Kidney (tissue), 14 donors: Measurements from ENCODE around the gene GMDS. TPM values are rescaled to one million over a fixed set of nuclear protein-coding genes. Genes with fewer than 3 reads are reported as not detected.

Experiments used
- DNase-seq, 5 donors: peaks; one replicate each; pipeline ENCODE4 v3.0.0-alpha.2; 2013 to 2020
- FAIRE-seq: peaks from 2 replicates; lab custom pipeline; 2012; peaks lifted over from hg19 to GRCh38; lab: Jason Lieb, UNC
- H3K27ac ChIP-seq, 2 donors: one replicate each; pipeline ENCODE4 v1.7.0; 2013; ENCODE audit warnings: low read depth in 2 of 2, low read length in 2 of 2, inconsistent platforms in 1 of 2
- H3K27me3 ChIP-seq: one replicate; pipeline ENCODE4 v1.7.1; 2013; ENCODE audit warnings: low read length, inconsistent platforms; ENCODE audit not compliant: control insufficient read depth, insufficient read depth
- H3K36me3 ChIP-seq, 3 donors: one replicate each; pipeline versions ENCODE4 v1.7.0 to v1.7.1; 2013; ENCODE audit warnings: low read length in 3 of 3, control low read depth in 1 of 3, inconsistent platforms in 1 of 3; ENCODE audit not compliant: insufficient read depth in 3 of 3, control insufficient read depth in 2 of 3
- H3K4me1 ChIP-seq, 3 donors: one replicate each; pipeline versions ENCODE4 v1.7.0 to v1.7.1; 2013; ENCODE audit warnings: low read length in 3 of 3, inconsistent platforms in 1 of 3, low read depth in 1 of 3; ENCODE audit not compliant: control insufficient read depth in 2 of 3, insufficient read depth in 2 of 3
- H3K4me3 ChIP-seq, 3 donors: one replicate each; pipeline versions ENCODE4 v1.7.0 to v1.8.1; 2013; ENCODE audit warnings: low read length in 3 of 3, control low read depth in 1 of 3, inconsistent platforms in 1 of 3
- H3K9ac ChIP-seq, 3 donors: one replicate each; pipeline versions ENCODE4 v1.7.0 to v1.7.1; 2013; ENCODE audit warnings: low read length in 3 of 3, control low read depth in 1 of 3, inconsistent platforms in 1 of 3
- H3K9me3 ChIP-seq, 3 donors: one replicate each; pipeline versions ENCODE4 v1.7.0 to v1.7.1; 2013; ENCODE audit warnings: low read length in 3 of 3, control low read depth in 1 of 3, inconsistent platforms in 1 of 3; ENCODE audit not compliant: control insufficient read depth in 2 of 3, insufficient read depth in 1 of 3
- CTCF ChIP-seq: IDR thresholded peaks from 3 replicates; pipeline ENCODE4 v1.5.1; 2012; ENCODE audit warnings: mild to moderate bottlenecking, moderate library complexity, borderline replicate concordance; ENCODE audit not compliant: insufficient read depth; ENCODE audit errors: extremely low read depth
- intact Hi-C: fragments of 100-400 bp; cut with DNase I; formaldehyde crosslinking; loops from one replicate; pipeline ENCODE4 v1.11.1; 2022
- polyA plus RNA-seq: library from polyadenylated mRNA; stranded (reverse); fragments of 350-450 nt; fragmentation: Illumina TruSeq; extraction: RNeasy Lipid Tissue Mini Kit (QIAGEN cat#74804); gene quantifications from one replicate; pipeline ENCODE4 v1.2.3, GENCODE V29; 2014; ENCODE audit warnings: low read depth, low replicate concordance; ENCODE audit not compliant: insufficient read depth
- total RNA-seq: library from RNA; stranded (reverse); fragmentation: NEBNext Ultra II Directional; extraction: Animal tissue kit (Norgen Biotek cat#: 25700); gene quantifications from one replicate; pipeline ENCODE4 v1.2.1, GENCODE V29; 2021
- donor health status: control.
- donor health status: control.
- donor health status: control.
- donor health status: control.
- donor health status: control.
- donor health status: DM: yes; HTN: yes; CAD: no.
- donor health status: Normal renal cell carcinoma (clear cell type).

Gene GMDS
- total and polyA plus RNA-seq, 2 donors from 2014 or later: 49.6 to 63.7 TPM

- Histone ChIP-seq H3K4me3 (no peak overlapping the region), H3K27ac (no peak overlapping the region), H3K9me3 (no peaks in the 10 kb centered on the region), H3K9ac (no peak overlapping the region), H3K36me3 (no peaks in the 10 kb centered on the region), H3K4me1 (no peaks in the 10 kb centered on the region), H3K27me3 (no peaks in the 10 kb centered on the region)
- TF ChIP-seq CTCF: no peak
- FAIRE-seq (no peak), DNase-seq (no peak)
- intact Hi-C loops: no loop called here
Observed at GRCh38 chr6:2125158-2125557, 120.2 kb downstream of the GMDS start.

GRCh38 chr6:2124260-2124709 lies 121.1 kb downstream of the GMDS start:
- H3K9ac ChIP-seq: no peak overlapping the region

GRCh38 chr6:2120912-2121311 lies 124.5 kb downstream of the GMDS start:
- Histone ChIP-seq H3K4me1 (no peaks in the 10 kb centered on the region), H3K4me3 (no peak overlapping the region), H3K27ac (no peak overlapping the region), H3K36me3 (no peaks in the 10 kb centered on the region), H3K9ac (no peak overlapping the region), H3K27me3 (no peaks in the 10 kb centered on the region), H3K9me3 (no peaks in the 10 kb centered on the region)
- FAIRE-seq: no peak
- no peak for TF ChIP-seq CTCF
- intact Hi-C loops: no loop called here
- no peak for DNase-seq

More at GRCh38 chr6:2124260-2124709, 121.1 kb downstream of the GMDS start:
- Histone ChIP-seq H3K36me3 (no peaks in the 10 kb centered on the region), H3K4me3 (no peak overlapping the region), H3K9me3 (no peaks in the 10 kb centered on the region), H3K4me1 (no peaks in the 10 kb centered on the region), H3K27me3 (no peaks in the 10 kb centered on the region), H3K27ac (no peak overlapping the region)
- no peak for TF ChIP-seq CTCF
- FAIRE-seq (no peak), DNase-seq (peak in 2 of 5 donors; percentile 36 to 47)
- intact Hi-C loops: no loop called here

GRCh38 chr6:2119275-2119674 lies 126.1 kb downstream of the GMDS start:
- Histone ChIP-seq H3K27me3 (no peaks in the 10 kb centered on the region), H3K36me3 (no peaks in the 10 kb centered on the region), H3K9ac (no peak overlapping the region), H3K4me3 (no peak overlapping the region), H3K9me3 (no peaks in the 10 kb centered on the region), H3K4me1 (no peaks in the 10 kb centered on the region), H3K27ac (no peak overlapping the region)
- no peak for TF ChIP-seq CTCF
- FAIRE-seq (no peak), DNase-seq (no peak)
- intact Hi-C loops: no loop called here
